Measurements from ENCODE around the gene AQP5. TPM values are rescaled to one million over a fixed set of nuclear protein-coding genes. Genes with fewer than 3 reads are reported as not detected.
A peak's percentile ranks its signal among the peaks of the same experiment; 100 is the strongest.

AQP5 gene
- total and polyA plus RNA-seq, 5 donors from 2014 or later = not detected

DNA sequence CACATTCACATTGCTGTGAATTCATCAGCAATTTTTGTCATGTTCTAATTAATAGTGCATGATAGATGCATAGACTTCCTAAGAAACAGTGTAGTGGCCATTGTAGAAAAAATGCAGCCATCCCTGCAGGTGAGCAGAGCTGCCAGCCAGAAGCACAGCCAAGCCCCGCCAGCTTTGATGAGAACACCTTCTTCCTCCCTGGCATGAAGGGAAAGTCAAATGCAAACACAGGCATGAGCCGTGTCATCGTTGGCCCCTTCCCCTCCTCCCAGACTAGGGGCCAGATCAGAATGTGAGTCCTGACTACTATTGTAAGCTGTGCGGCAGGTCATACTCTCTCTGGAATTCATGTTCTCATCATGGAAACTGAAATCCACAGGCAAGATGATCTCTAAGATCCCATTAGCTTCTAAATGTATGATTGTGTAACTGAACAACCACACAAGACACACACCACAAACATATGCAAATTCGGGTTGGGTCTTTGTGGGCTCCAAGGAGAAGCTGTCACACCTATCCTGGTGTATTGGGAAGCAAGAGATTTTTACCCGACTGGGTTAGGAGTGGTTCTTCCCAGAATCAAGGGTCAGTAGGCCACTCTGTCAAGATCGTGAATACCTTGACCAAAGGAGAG, 14.0 kb upstream of the AQP5 start:
- peak overlapping the region in 2 of 3 donors; percentile 20 to 71 for H3K27ac Mint-ChIP-seq
- peaks cover 5% of the 10 kb centered on the region for H3K27me3 Mint-ChIP-seq
- H3K27me3 ChIP-seq (ENCODE audit: control insufficient read depth, insufficient read depth, low read length) = no peaks in the 10 kb centered on the region
- H3K4me1 ChIP-seq (ENCODE audit: control insufficient read depth, insufficient read depth, low read length, poor library complexity, severe bottlenecking) = peaks cover 40% of the 10 kb centered on the region
- H3K9me3 ChIP-seq (ENCODE audit: control insufficient read depth in 2 of 2, low read length in 2 of 2) = no peaks in the 10 kb centered on the region
- DNase-seq (no peak), ATAC-seq (ENCODE audit: low read depth in 2 of 2) (no peak)
- H3K27ac ChIP-seq (ENCODE audit: insufficient read depth, low read length, poor library complexity, severe bottlenecking) = no peak overlapping the region
- no peak overlapping the region for H3K4me3 ChIP-seq (ENCODE audit: low read depth, low read length)
- H3K4me3 Mint-ChIP-seq = peak overlapping the region in 1 of 4 donors; percentile 16
- no peaks in the 10 kb centered on the region for H3K9me3 Mint-ChIP-seq
- H3K36me3 Mint-ChIP-seq = no peaks in the 10 kb centered on the region
- H3K36me3 ChIP-seq (ENCODE audit: control insufficient read depth, insufficient read depth, low read length) = no peaks in the 10 kb centered on the region
- H3K4me1 Mint-ChIP-seq = peaks cover 12 to 48% (median 27%) of the 10 kb centered on the region in 4 donors

DNA sequence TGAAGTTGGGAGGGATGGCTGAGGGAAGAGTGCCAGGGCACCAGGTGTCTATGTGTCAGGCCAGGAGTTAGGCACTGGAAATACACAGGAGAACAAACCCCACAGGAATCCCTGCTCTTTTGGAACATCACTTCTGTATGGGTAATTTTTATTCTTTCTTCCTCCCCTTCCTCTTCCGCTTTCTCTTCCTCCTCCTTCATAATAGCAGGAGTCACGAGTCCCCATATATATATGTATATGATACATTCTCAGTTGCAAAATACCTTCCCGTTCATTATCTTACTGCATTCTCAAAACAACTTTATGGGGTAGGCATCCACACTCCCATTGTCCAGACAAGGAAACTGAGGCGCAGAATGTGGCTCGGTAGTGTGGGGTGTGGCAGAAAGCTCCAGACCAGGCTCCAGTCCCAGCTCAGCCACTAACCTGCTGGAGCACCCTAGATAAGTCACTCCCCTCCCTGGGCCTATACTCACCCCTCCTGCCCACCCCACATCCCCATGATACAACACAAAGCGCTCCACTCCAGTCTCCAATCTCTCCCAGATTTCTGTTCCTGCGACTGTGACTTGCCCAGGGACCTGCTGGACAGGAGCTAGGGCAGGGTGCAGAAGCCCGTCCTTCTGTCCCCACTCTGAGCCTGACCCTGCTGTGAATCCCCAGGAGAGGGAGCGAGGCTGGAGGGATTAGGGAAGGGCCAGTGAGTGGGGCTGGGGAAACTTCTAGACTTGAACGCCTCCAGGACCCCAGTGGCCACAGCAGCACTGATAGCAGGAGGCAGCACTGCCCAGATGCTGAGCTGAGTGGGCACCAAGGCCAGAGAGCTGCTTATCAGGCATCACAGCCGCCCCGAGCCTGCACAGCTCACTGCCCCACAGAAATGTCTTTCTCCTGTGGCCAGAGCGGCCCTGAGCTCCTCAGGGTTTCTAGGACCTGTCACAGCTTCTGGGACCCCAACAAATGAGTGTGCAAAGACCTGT, 12.5 kb upstream of the AQP5 start:
- H3K36me3 ChIP-seq (ENCODE audit: control insufficient read depth, insufficient read depth, low read length) = no peaks in the 10 kb centered on the region
- Mint-ChIP-seq H3K27me3 (peaks cover 16% of the 10 kb centered on the region), H3K27ac (peak overlapping the region in 2 of 3 donors; percentile 5 to 42), H3K4me1 (peaks cover 12 to 33% (median 21%) of the 10 kb centered on the region in 4 donors), H3K4me3 (no peak overlapping the region), H3K36me3 (no peaks in the 10 kb centered on the region), H3K9me3 (no peaks in the 10 kb centered on the region)
- H3K27me3 ChIP-seq (ENCODE audit: control insufficient read depth, insufficient read depth, low read length) = peaks cover under 1% of the 10 kb centered on the region
- DNase-seq (no peak), ATAC-seq (ENCODE audit: low read depth in 2 of 2) (no peak)
- peaks cover 26% of the 10 kb centered on the region for H3K4me1 ChIP-seq (ENCODE audit: control insufficient read depth, insufficient read depth, low read length, poor library complexity, severe bottlenecking)
- H3K27ac ChIP-seq (ENCODE audit: insufficient read depth, low read length, poor library complexity, severe bottlenecking) = no peak overlapping the region
- H3K4me3 ChIP-seq (ENCODE audit: low read depth, low read length) = no peak overlapping the region
- no peaks in the 10 kb centered on the region for H3K9me3 ChIP-seq (ENCODE audit: control insufficient read depth in 2 of 2, low read length in 2 of 2)

DNA sequence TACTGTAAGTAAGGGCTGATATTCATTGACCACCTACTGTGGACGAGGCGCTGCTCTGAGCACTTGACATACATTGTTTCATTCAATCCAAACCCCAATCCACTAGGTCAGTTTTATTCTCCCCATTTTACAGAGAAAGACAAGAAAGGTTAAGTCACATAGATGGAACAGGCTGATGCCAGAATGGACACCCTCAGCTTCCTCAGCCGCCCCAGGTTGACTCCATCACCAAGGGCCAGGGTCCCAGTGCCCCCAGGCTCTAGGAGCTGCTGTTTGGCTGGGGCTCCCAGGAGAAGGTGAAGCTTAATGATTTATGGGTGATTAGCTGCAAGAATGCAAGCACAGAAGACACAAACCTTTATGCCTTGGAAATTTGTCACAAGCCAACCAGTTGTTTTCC, 11.8 kb upstream of the AQP5 start:
- Mint-ChIP-seq H3K9me3 (peaks cover 0 to 2% (median 0%) of the 10 kb centered on the region in 7 donors), H3K36me3 (no peaks in the 10 kb centered on the region), H3K4me1 (peaks cover 6 to 26% (median 15%) of the 10 kb centered on the region in 4 donors), H3K4me3 (no peak overlapping the region), H3K27ac (no peak overlapping the region), H3K27me3 (peaks cover 24% of the 10 kb centered on the region)
- H3K27ac ChIP-seq (ENCODE audit: insufficient read depth, low read length, poor library complexity, severe bottlenecking) = no peak overlapping the region
- no peaks in the 10 kb centered on the region for H3K9me3 ChIP-seq (ENCODE audit: control insufficient read depth in 2 of 2, low read length in 2 of 2)
- no peak for DNase-seq
- H3K36me3 ChIP-seq (ENCODE audit: control insufficient read depth, insufficient read depth, low read length) = no peaks in the 10 kb centered on the region
- ATAC-seq (ENCODE audit: low read depth in 2 of 2) = no peak
- no peak overlapping the region for H3K4me3 ChIP-seq (ENCODE audit: low read depth, low read length)
- H3K27me3 ChIP-seq (ENCODE audit: control insufficient read depth, insufficient read depth, low read length) = peaks cover 4% of the 10 kb centered on the region
- peaks cover 20% of the 10 kb centered on the region for H3K4me1 ChIP-seq (ENCODE audit: control insufficient read depth, insufficient read depth, low read length, poor library complexity, severe bottlenecking)

DNA sequence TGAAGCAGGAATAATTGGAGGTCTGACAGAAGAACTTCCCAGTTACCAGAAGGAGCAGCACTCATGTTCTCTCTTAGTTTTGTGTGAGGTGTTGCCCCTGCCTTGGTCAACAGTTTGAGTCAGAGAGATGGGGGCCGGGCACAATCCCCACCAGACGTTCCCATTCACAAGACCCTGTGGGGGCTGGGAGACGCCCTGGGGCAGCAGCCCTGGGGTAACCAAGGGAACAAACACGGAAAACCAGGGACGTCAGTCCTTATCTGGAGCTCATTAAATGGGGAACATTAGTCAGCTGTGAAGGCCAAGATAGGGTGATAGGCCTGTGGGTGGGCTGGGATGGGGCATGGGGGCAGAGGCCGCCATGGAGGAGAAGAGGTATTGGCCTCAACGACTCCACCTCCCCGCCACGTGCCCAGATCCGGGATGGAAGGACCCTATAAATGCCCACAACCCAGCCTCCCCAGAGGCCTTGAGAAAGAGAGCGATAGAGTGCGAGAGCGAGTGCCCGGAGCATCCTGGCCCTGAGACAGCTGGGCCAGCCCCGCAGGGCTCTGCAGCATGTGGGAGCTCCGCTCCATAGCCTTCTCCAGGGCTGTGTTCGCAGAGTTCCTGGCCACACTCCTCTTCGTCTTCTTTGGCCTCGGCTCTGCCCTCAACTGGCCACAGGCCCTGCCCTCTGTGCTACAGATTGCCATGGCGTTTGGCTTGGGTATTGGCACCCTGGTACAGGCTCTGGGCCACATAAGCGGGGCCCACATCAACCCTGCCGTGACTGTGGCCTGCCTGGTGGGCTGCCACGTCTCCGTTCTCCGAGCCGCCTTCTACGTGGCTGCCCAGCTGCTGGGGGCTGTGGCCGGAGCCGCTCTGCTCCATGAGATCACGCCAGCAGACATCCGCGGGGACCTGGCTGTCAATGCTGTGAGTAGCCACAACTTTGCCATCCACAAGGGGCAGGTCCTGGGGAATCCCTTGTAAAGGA, 11.1 kb upstream of the AQP5 start, which contains the start of gene AQP2:
Gene AQP2 (plus strand): TSS at position 465 of the 979 bp plus-strand sequence. CDS start 94 bp downstream, at position 559.
- H3K27ac ChIP-seq (ENCODE audit: insufficient read depth, low read length, poor library complexity, severe bottlenecking) = no peak within 1 kb of the TSS
- H3K4me3 Mint-ChIP-seq = no peak within 1 kb of the TSS
- DNase-seq (no peak), ATAC-seq (ENCODE audit: low read depth in 2 of 2) (no peak)
- no peaks in the 10 kb centered on the region for H3K9me3 ChIP-seq (ENCODE audit: control insufficient read depth in 2 of 2, low read length in 2 of 2)
- H3K36me3 Mint-ChIP-seq = no peaks in the 10 kb centered on the region
- H3K4me1 ChIP-seq (ENCODE audit: control insufficient read depth, insufficient read depth, low read length, poor library complexity, severe bottlenecking) = peaks cover 13% of the 10 kb centered on the region
- H3K27me3 Mint-ChIP-seq = peaks cover 25% of the 10 kb centered on the region
- no peaks in the 10 kb centered on the region for H3K36me3 ChIP-seq (ENCODE audit: control insufficient read depth, insufficient read depth, low read length)
- no peak within 1 kb of the TSS for H3K4me3 ChIP-seq (ENCODE audit: low read depth, low read length)
- H3K27me3 ChIP-seq (ENCODE audit: control insufficient read depth, insufficient read depth, low read length) = peaks cover 6% of the 10 kb centered on the region
- H3K9me3 Mint-ChIP-seq = peaks cover 0 to 2% (median 0%) of the 10 kb centered on the region in 7 donors
- peaks cover 6 to 19% (median 9%) of the 10 kb centered on the region in 4 donors for H3K4me1 Mint-ChIP-seq
- H3K27ac Mint-ChIP-seq = no peak within 1 kb of the TSS

DNA sequence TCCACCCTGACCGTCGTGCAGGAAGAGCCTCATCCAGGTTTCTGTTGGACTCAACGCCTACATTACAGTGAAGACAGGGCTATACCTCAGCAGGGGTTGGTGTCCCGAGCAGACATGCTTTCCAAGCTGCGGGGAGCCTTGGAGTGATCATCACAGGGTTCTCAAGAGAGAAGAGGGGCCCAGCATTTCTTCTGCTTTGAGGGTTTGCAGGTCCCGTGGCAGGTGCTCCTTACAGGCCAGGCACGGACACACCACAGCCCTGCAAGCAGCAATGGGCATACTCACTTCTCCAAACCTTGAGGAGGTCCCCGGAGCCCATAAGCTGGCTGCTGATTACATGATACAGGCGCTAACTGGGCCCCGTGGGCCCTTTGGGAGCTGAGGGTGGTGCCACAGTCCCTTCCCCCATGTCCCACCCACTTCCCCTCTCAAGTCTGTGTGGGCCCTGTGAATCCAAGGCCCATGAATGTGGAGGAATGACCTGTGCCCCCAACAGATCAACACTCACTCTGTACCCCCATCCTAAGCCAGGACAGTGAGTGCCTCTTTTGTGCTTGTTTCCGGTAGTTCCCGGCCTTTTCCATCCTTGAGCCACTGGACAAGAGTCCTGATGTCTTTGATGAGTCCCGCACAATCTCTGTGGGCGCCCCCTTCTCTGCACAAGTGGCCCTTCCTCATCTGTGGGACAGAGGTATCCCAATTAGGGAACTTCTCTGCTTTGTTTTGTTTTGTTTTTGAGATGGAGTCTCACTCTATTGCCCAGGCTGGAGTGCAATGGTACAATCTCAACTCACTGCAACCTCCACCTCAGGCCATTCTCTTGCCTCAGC, 10.0 kb upstream of the AQP5 start:
- Mint-ChIP-seq H3K9me3 (peaks cover 0 to 2% (median 0%) of the 10 kb centered on the region in 7 donors), H3K27ac (peak overlapping the region in 1 of 3 donors; percentile 56), H3K4me1 (peaks cover 0 to 8% (median under 1%) of the 10 kb centered on the region in 4 donors), H3K36me3 (no peaks in the 10 kb centered on the region), H3K4me3 (no peak overlapping the region), H3K27me3 (peaks cover 31% of the 10 kb centered on the region)
- Histone ChIP-seq H3K27ac (ENCODE audit: insufficient read depth, low read length, poor library complexity, severe bottlenecking) (no peak overlapping the region), H3K36me3 (ENCODE audit: control insufficient read depth, insufficient read depth, low read length) (no peaks in the 10 kb centered on the region), H3K9me3 (ENCODE audit: control insufficient read depth in 2 of 2, low read length in 2 of 2) (no peaks in the 10 kb centered on the region), H3K4me3 (ENCODE audit: low read depth, low read length) (no peak overlapping the region), H3K4me1 (ENCODE audit: control insufficient read depth, insufficient read depth, low read length, poor library complexity, severe bottlenecking) (peaks cover 2% of the 10 kb centered on the region), H3K27me3 (ENCODE audit: control insufficient read depth, insufficient read depth, low read length) (peaks cover 7% of the 10 kb centered on the region)
- ATAC-seq (ENCODE audit: low read depth in 2 of 2) (no peak), DNase-seq (no peak)

DNA sequence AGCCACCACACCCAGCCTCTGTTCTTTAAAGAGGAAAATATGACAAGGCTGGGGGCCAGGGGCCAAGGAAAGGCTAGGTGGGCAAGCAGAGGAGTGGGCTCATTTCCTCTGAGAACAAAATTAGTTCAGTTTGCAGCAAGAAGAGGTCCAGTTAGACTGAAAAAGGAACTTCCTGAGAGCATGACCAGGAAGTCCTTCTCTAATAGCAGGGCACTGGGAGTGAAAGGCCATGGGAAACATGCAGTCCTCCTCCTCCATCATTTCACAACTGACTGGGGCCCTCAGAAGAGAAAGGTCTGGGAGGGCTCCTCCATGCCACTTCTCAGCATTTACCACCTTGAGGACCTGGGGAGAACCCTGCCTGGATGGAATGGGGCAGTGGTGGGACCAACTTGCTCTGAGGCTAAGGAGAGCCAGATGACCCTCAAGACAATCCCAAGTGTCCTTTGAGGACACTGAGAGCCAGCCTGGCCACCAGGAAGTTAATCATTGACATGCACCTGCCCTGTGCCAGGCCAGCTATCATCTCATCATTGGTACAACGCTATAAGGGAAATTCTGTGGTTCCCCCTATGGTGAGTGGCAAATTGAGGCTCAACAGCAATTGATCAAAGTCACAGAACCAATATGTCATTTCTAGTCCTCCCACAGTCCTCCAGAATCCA, 9.1 kb upstream of the AQP5 start:
- H3K4me1 ChIP-seq (ENCODE audit: control insufficient read depth, insufficient read depth, low read length, poor library complexity, severe bottlenecking) = no peaks in the 10 kb centered on the region
- H3K27me3 Mint-ChIP-seq = peaks cover 40% of the 10 kb centered on the region
- no peaks in the 10 kb centered on the region for H3K36me3 ChIP-seq (ENCODE audit: control insufficient read depth, insufficient read depth, low read length)
- peaks cover 0 to 2% (median 0%) of the 10 kb centered on the region in 7 donors for H3K9me3 Mint-ChIP-seq
- H3K9me3 ChIP-seq (ENCODE audit: control insufficient read depth in 2 of 2, low read length in 2 of 2) = no peaks in the 10 kb centered on the region
- H3K27ac Mint-ChIP-seq = no peak overlapping the region
- no peaks in the 10 kb centered on the region for H3K36me3 Mint-ChIP-seq
- peaks cover 10% of the 10 kb centered on the region for H3K27me3 ChIP-seq (ENCODE audit: control insufficient read depth, insufficient read depth, low read length)
- H3K4me1 Mint-ChIP-seq = peaks cover 0 to 3% (median 0%) of the 10 kb centered on the region in 4 donors
- no peak overlapping the region for H3K27ac ChIP-seq (ENCODE audit: insufficient read depth, low read length, poor library complexity, severe bottlenecking)
- ATAC-seq (ENCODE audit: low read depth in 2 of 2) (no peak), DNase-seq (no peak)
- no peak overlapping the region for H3K4me3 ChIP-seq (ENCODE audit: low read depth, low read length)
- peak overlapping the region in 1 of 4 donors; percentile 57 for H3K4me3 Mint-ChIP-seq

All from CD4-positive, CD25-positive, alpha-beta regulatory T cell (primary cell).